ENCODE measurements around the gene TRIM2. TPM values are rescaled to one million over a fixed set of nuclear protein-coding genes. Genes with fewer than 3 reads are reported as not detected.

Gene TRIM2
- total and polyA plus RNA-seq, 10 of the 15 experiments (the other 5 are each of a cell fraction or from before 2014, with no cell fraction given) = 0.06 to 0.19 (median 0.15) TPM; not detected in 3

DNA sequence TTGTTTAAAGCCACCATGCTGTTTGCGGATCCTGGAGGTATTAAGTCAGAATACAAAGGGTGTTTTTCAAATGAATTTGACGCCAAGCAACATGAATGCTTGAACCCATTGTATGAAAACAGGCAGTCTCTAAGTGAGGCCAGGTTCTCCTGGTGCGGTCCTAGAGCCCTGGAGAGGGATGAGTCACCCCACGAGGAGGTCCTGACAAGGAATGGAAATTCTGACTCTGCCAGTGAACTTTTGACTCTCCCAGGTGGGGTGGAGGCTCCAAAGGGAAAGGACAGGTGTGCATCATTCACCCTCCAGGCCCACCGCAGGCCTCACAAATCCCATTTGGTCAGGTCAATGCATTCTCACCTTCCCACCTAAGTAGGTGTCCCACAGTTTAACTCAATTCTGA is 1.5 kb downstream of the TRIM2 start:
- Histone ChIP-seq H3K9ac (ENCODE audit: control insufficient read depth, insufficient read depth, low read length) (no peak overlapping the region), H3K9me3 (replicated peaks; ENCODE audit: control insufficient read depth, insufficient read depth, low read length) (no peaks in the 10 kb centered on the region), H3K4me3 (no peak overlapping the region), H2AFZ (ENCODE audit: control insufficient read depth, low read depth, low read length) (no peak overlapping the region), H3K79me2 (ENCODE audit: control insufficient read depth, insufficient read depth, low read length) (no peaks in the 10 kb centered on the region), H3K4me1 (ENCODE audit: control insufficient read depth, insufficient read depth, low read length) (0 out of 2 replicates have a peak, but pooled peaks cover 2% of the 10 kb centered on the region), H3K4me2 (ENCODE audit: control insufficient read depth, insufficient read depth) (no peak overlapping the region), H4K20me1 (ENCODE audit: control insufficient read depth, insufficient read depth) (no peaks in the 10 kb centered on the region), H3K27me3 (replicated peaks in 1 of 2; ENCODE audit: control insufficient read depth in 2 of 2, insufficient read depth in 2 of 2, low read length in 1 of 2) (no peaks in the 10 kb centered on the region; a peak in 1 of 4 replicates), H3K36me3 (ENCODE audit: control insufficient read depth in 2 of 2, insufficient read depth in 2 of 2, low read length in 1 of 2) (no peaks in the 10 kb centered on the region), H3K27ac (ENCODE audit: control insufficient read depth, insufficient read depth) (no peak overlapping the region)
- no peak for DNase-seq (ENCODE audit: low read depth, low spot score)
- 59% methylated on average over 5 of the region's 5 CpGs for WGBS (ENCODE audit: insufficient coverage, insufficient replicate concordance, low lambda C conversion rate, missing lambda C conversion rate)
- in situ Hi-C loops (cut with MboI) (no loop called here), intact Hi-C loops (cut with micrococcal nuclease; ENCODE audit: unreplicated experiment) (no loop called here)
- POLR2A ChIA-PET = no interaction called here
- CTCF ChIA-PET = no interaction called here
- RAD21 ChIA-PET (ENCODE audit: unreplicated experiment) = no interaction called here
- BruUV-seq (replicated peaks) = no TSS peak
- no peak for FAIRE-seq
- SMC1A ChIA-PET (ENCODE audit: uncharacterized antibody, unreplicated experiment) = interaction anchor here (1.0 to 2.5 kb wide), 2 partner anchors 63 to 111 kb away, joined by 4 to 5 read pairs; no protein-coding TSS in a partner anchor
- TF ChIP-seq GABPA (IDR thresholded peaks at IDR 0.05; ENCODE audit: low read depth) (no peak), CEBPB (IDR thresholded peaks at IDR 0.05; ENCODE audit: borderline replicate concordance in 1 of 2, low read depth in 2 of 2, low read length in 2 of 2) (no peak)
- TF ChIP-seq, protein P1, sequence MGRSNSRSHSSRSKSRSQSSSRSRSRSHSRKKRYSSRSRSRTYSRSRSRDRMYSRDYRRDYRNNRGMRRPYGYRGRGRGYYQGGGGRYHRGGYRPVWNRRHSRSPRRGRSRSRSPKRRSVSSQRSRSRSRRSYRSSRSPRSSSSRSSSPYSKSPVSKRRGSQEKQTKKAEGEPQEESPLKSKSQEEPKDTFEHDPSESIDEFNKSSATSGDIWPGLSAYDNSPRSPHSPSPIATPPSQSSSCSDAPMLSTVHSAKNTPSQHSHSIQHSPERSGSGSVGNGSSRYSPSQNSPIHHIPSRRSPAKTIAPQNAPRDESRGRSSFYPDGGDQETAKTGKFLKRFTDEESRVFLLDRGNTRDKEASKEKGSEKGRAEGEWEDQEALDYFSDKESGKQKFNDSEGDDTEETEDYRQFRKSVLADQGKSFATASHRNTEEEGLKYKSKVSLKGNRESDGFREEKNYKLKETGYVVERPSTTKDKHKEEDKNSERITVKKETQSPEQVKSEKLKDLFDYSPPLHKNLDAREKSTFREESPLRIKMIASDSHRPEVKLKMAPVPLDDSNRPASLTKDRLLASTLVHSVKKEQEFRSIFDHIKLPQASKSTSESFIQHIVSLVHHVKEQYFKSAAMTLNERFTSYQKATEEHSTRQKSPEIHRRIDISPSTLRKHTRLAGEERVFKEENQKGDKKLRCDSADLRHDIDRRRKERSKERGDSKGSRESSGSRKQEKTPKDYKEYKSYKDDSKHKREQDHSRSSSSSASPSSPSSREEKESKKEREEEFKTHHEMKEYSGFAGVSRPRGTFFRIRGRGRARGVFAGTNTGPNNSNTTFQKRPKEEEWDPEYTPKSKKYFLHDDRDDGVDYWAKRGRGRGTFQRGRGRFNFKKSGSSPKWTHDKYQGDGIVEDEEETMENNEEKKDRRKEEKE (IDR thresholded peaks at IDR 0.05) = no peak
- no peak for ATAC-seq

DNA sequence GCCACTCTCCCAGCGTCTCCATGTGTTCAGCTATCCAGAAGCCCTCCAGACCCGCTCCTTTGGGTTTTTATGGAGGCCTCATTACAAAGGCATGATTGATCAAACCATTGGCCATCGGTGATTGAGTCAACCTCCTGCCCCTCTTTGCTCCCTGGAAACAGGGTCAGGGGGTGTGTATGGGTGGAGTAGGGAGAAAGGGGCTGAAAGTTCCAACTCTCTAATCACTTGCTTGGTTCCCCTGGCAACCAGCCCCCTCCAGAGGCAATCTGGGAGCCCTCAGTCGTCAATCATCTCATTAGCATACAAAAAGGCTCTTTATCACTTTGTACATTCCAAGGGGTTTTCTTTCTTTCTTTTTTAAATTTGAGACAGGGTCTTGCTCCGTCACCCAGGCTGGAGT is 2.3 kb downstream of the TRIM2 start:
- Histone ChIP-seq H3K4me1 (ENCODE audit: control insufficient read depth, insufficient read depth, low read length) (0 out of 2 replicates have a peak, but pooled peaks cover 2% of the 10 kb centered on the region), H3K36me3 (ENCODE audit: control insufficient read depth in 2 of 2, insufficient read depth in 2 of 2, low read length in 1 of 2) (no peaks in the 10 kb centered on the region), H3K27ac (ENCODE audit: control insufficient read depth, insufficient read depth) (no peak overlapping the region), H3K79me2 (ENCODE audit: control insufficient read depth, insufficient read depth, low read length) (no peaks in the 10 kb centered on the region), H3K9me3 (replicated peaks; ENCODE audit: control insufficient read depth, insufficient read depth, low read length) (no peaks in the 10 kb centered on the region), H3K4me2 (ENCODE audit: control insufficient read depth, insufficient read depth) (no peak overlapping the region), H3K9ac (ENCODE audit: control insufficient read depth, insufficient read depth, low read length) (no peak overlapping the region), H3K4me3 (no peak overlapping the region), H3K27me3 (replicated peaks in 1 of 2; ENCODE audit: control insufficient read depth in 2 of 2, insufficient read depth in 2 of 2, low read length in 1 of 2) (no peaks in the 10 kb centered on the region; a peak in 1 of 4 replicates), H2AFZ (ENCODE audit: control insufficient read depth, low read depth, low read length) (no peak overlapping the region), H4K20me1 (ENCODE audit: control insufficient read depth, insufficient read depth) (no peaks in the 10 kb centered on the region)
- intact Hi-C loops (cut with micrococcal nuclease; ENCODE audit: unreplicated experiment) = no loop called here
- TF ChIP-seq, protein P2, sequence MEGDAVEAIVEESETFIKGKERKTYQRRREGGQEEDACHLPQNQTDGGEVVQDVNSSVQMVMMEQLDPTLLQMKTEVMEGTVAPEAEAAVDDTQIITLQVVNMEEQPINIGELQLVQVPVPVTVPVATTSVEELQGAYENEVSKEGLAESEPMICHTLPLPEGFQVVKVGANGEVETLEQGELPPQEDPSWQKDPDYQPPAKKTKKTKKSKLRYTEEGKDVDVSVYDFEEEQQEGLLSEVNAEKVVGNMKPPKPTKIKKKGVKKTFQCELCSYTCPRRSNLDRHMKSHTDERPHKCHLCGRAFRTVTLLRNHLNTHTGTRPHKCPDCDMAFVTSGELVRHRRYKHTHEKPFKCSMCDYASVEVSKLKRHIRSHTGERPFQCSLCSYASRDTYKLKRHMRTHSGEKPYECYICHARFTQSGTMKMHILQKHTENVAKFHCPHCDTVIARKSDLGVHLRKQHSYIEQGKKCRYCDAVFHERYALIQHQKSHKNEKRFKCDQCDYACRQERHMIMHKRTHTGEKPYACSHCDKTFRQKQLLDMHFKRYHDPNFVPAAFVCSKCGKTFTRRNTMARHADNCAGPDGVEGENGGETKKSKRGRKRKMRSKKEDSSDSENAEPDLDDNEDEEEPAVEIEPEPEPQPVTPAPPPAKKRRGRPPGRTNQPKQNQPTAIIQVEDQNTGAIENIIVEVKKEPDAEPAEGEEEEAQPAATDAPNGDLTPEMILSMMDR (IDR thresholded peaks at IDR 0.05 in 2 of 3, conservative IDR thresholded peaks at IDR 0.05 in 1 of 3; ENCODE audit: control insufficient read depth in 2 of 3, extremely low read depth in 1 of 3, insufficient read depth in 1 of 3, low read depth in 3 of 3, low read length in 3 of 3) = no peak
- TF ChIP-seq POLR2AphosphoS5 (IDR thresholded peaks at IDR 0.05; ENCODE audit: low read length) (no peak), SMC3 (IDR thresholded peaks at IDR 0.05; ENCODE audit: borderline replicate concordance, low read length) (no peak)
- in situ Hi-C loops (cut with MboI) = no loop called here
- 53% methylated on average over 5 of the region's 5 CpGs for WGBS (ENCODE audit: insufficient coverage, insufficient replicate concordance, low lambda C conversion rate, missing lambda C conversion rate)
- no TSS peak for BruUV-seq (replicated peaks)
- CTCF ChIA-PET = interaction anchor here (1.2 kb wide), 1 partner anchor 443 kb away, joined by 4 read pairs; no protein-coding TSS in a partner anchor
- FAIRE-seq (no peak), ATAC-seq (no peak), DNase-seq (ENCODE audit: low read depth, low spot score) (no peak)
- RAD21 ChIA-PET (ENCODE audit: unreplicated experiment) = no interaction called here
- SMC1A ChIA-PET (ENCODE audit: uncharacterized antibody, unreplicated experiment) = interaction anchor here (2.5 kb wide), 1 partner anchor 64 kb away, joined by 5 read pairs; no protein-coding TSS in a partner anchor
- POLR2A ChIA-PET = no interaction called here
